Ovary (tissue), 3 donors: Measurements from ENCODE around the gene NETO2.

Experiments
- CTCF ChIP-seq, 3 donors: fragments of 450-650 bp in 2 of 3; fragments of 200-600 bp in 1 of 3; IDR thresholded peaks; one replicate each; pipeline versions ENCODE4 v1.5.1 to v1.8.0; 2016 to 2022; ENCODE audit warnings: antibody characterized with exemption in 3 of 3, mild to moderate bottlenecking in 1 of 3
- EP300 ChIP-seq: sonication (generic); formaldehyde crosslinking; IDR thresholded peaks from one replicate; pipeline ENCODE4 v1.6.1; 2017; ENCODE audit warnings: antibody characterized with exemption
- POLR2A ChIP-seq: fragments of 450-650 bp; IDR thresholded peaks from one replicate; pipeline ENCODE4 v1.6.1; 2017; ENCODE audit warnings: antibody characterized with exemption, mild to moderate bottlenecking, moderate library complexity
- donor health status: DM: no; HTN: no; CAD: no.

GRCh38 chr16:47096297-47096696 lies 47.4 kb downstream of the NETO2 start:
- TF ChIP-seq CTCF (IDR thresholded peaks at IDR 0.05) (no peak), EP300 (no peak), POLR2A (no peak)
